Mammary epithelial cell (primary cell): Measurements from ENCODE around the gene MED27.

Source experiments
- EZH2 ChIP-seq: IDR thresholded peaks from 2 replicates; pipeline ENCODE4 v1.6.1; 2012; ENCODE audit warnings: low read length, inconsistent platforms, borderline replicate concordance
- TF ChIP-seq, protein P1 (sequence below), 2 donors: IDR thresholded peaks in 1 of 2; conservative IDR thresholded peaks in 1 of 2; 2 replicates each; pipeline ENCODE4 v1.5.1; 2011 to 2012; ENCODE audit warnings: inconsistent platforms in 2 of 2, low read length in 2 of 2, mild to moderate bottlenecking in 2 of 2, control low read depth in 1 of 2, low read depth in 1 of 2; ENCODE audit not compliant: insufficient read depth in 1 of 2; ENCODE audit errors: extremely low read depth in 1 of 2

DNA sequence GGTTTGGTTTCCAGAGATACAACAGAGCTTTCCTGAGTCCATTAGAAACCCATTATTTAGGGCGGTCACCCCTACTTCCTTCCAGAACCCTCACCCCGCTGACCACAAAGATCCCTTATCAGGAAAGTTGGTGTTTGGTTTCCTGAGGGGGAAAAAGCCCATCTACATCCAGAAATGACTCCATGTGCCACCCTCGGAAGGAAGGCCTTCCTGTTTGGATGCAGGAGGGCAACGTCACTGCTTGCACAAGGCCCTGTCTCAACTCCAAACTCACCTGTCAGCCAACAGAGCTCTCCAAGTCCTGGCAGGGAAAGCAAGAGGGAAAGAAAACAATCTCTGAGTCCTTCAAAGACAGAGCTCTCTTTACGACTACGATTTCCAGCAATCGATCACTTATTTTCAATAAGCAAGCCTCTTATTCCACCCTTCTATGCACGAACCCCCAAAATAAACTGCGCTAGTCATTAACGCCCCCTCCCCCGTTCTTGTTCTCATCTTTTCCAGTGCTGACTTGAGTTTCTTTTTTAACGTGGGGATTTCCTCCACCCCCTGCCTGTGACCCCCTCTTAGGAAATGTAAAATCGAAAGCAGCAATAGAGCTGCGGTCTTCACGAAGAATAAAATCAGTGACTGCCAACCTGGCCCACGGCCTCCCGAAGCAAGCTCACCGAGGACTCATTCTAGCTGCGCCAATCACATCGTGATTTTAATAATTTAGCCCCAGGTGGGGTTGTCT is 46.4 kb upstream of the MED27 start:
- TF ChIP-seq, protein P1, sequence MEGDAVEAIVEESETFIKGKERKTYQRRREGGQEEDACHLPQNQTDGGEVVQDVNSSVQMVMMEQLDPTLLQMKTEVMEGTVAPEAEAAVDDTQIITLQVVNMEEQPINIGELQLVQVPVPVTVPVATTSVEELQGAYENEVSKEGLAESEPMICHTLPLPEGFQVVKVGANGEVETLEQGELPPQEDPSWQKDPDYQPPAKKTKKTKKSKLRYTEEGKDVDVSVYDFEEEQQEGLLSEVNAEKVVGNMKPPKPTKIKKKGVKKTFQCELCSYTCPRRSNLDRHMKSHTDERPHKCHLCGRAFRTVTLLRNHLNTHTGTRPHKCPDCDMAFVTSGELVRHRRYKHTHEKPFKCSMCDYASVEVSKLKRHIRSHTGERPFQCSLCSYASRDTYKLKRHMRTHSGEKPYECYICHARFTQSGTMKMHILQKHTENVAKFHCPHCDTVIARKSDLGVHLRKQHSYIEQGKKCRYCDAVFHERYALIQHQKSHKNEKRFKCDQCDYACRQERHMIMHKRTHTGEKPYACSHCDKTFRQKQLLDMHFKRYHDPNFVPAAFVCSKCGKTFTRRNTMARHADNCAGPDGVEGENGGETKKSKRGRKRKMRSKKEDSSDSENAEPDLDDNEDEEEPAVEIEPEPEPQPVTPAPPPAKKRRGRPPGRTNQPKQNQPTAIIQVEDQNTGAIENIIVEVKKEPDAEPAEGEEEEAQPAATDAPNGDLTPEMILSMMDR (conservative IDR thresholded peaks at IDR 0.05 in 1 of 2, IDR thresholded peaks at IDR 0.05 in 1 of 2; ENCODE audit: extremely low read depth in 1 of 2, insufficient read depth in 1 of 2, low read depth in 1 of 2, low read length in 2 of 2), result no peak
- no peak for TF ChIP-seq EZH2
